Measurements from ENCODE around the gene GOLGA6L2. TPM values are rescaled to one million over a fixed set of nuclear protein-coding genes. Genes with fewer than 3 reads are reported as not detected.
A peak's percentile ranks its signal among the peaks of the same experiment; 100 is the strongest.

GOLGA6L2 gene
- polyA plus RNA-seq, 1 of the 3 experiments (the other 2 are of a cell fraction) = not detected

DNA sequence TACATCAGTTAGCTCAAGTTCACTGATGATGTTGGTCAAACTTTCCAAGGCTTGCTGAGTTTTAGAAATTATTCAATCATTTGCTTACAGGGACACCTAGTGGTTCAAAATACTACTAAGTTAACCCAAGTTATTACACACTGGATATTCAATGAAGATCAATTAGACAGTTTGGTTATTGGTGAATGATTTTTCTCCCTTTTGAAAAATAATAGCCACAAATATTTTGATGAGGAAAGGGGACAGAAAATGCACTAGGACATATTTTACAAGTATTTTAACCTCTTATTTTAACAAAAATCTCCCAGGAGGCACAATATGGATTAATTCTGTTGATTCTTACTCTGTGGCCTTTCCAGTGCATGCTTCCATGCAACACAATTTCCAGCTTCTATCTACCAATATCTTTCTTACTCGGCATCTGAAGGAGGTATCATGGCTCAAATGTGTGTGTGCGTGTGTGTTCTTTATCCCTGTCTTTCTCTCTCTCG lies 20.1 kb upstream of the GOLGA6L2 start:
- H3K4me2 ChIP-seq = no peak overlapping the region
- H3K79me2 ChIP-seq (ENCODE audit: insufficient read depth) = no peaks in the 10 kb centered on the region
- no peaks in the 10 kb centered on the region for H3K36me3 ChIP-seq (replicated peaks in 1 of 2; ENCODE audit: control insufficient read depth in 1 of 2, insufficient read depth in 2 of 2, low read length in 1 of 2)
- ChIA-PET CTCF (interaction anchor here (0.6 to 1.5 kb wide), 3 partner anchors 10 to 431 kb away, joined by 5 to 7 read pairs (median 5); no protein-coding TSS in a partner anchor), POLR2A (no interaction called here)
- no peaks in the 10 kb centered on the region for H4K20me1 ChIP-seq (ENCODE audit: insufficient read depth)
- peak; percentile 28 for DNase-seq
- H3K4me1 ChIP-seq (ENCODE audit: control insufficient read depth in 1 of 2, insufficient read depth in 2 of 2, low read depth in 1 of 2, low read length in 1 of 2) = no peaks in the 10 kb centered on the region
- H3K9ac ChIP-seq = no peak overlapping the region
- H3F3A ChIP-seq (replicated peaks; ENCODE audit: insufficient read depth) = no peaks in the 10 kb centered on the region
- H3K27ac ChIP-seq (ENCODE audit: low read depth in 2 of 2, low read length in 1 of 2) = no peak overlapping the region
- no peak overlapping the region for H2AFZ ChIP-seq (ENCODE audit: low read depth)
- H3K9me2 ChIP-seq = no peaks in the 10 kb centered on the region
- peak; percentile 32 for TF ChIP-seq SMC3 (IDR thresholded peaks at IDR 0.05; ENCODE audit: low read depth, low read length)
- TF ChIP-seq, protein P1, sequence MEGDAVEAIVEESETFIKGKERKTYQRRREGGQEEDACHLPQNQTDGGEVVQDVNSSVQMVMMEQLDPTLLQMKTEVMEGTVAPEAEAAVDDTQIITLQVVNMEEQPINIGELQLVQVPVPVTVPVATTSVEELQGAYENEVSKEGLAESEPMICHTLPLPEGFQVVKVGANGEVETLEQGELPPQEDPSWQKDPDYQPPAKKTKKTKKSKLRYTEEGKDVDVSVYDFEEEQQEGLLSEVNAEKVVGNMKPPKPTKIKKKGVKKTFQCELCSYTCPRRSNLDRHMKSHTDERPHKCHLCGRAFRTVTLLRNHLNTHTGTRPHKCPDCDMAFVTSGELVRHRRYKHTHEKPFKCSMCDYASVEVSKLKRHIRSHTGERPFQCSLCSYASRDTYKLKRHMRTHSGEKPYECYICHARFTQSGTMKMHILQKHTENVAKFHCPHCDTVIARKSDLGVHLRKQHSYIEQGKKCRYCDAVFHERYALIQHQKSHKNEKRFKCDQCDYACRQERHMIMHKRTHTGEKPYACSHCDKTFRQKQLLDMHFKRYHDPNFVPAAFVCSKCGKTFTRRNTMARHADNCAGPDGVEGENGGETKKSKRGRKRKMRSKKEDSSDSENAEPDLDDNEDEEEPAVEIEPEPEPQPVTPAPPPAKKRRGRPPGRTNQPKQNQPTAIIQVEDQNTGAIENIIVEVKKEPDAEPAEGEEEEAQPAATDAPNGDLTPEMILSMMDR (IDR thresholded peaks at IDR 0.05) = peak; percentile 71
- peak; percentile 69 for TF ChIP-seq RAD21 (IDR thresholded peaks at IDR 0.05; ENCODE audit: low read length)
- no peak for TF ChIP-seq YY1 (IDR thresholded peaks at IDR 0.05; ENCODE audit: low read depth)
- H3K4me3 ChIP-seq (ENCODE audit: low read depth in 2 of 2, low read length in 1 of 2) = no peak overlapping the region; a peak in 1 of 4 replicates
- H3K9me3 ChIP-seq = no peaks in the 10 kb centered on the region
- WGBS (ENCODE audit: low lambda C conversion rate) = 14% methylated on average over 3 of the region's 3 CpGs
- peaks cover 18% of the 10 kb centered on the region for H3K27me3 ChIP-seq (ENCODE audit: insufficient read depth)

DNA sequence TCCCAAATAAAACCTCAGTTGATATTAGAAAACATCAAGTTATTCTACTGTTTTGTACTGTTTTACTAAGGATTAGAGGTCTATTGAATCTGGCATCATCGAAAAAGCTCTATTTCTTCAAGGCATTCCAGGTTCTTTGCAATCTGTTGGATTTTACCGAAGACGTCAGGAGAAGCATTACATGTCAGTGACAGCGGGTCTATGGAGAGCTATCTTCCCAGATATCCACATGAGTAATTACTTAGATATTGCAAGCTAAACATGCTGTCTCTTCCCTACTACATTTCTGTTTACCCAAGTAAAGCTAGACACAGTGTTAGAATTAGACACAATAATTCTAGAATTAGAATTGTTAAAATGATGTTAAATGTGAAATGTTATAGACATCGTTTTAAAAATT lies 10.8 kb upstream of the GOLGA6L2 start:
- Histone ChIP-seq H3K79me2 (ENCODE audit: insufficient read depth) (no peaks in the 10 kb centered on the region), H3K9me3 (no peaks in the 10 kb centered on the region), H3K27me3 (ENCODE audit: insufficient read depth) (peaks cover 40% of the 10 kb centered on the region), H3K9ac (no peak overlapping the region), H3K27ac (ENCODE audit: low read depth in 2 of 2, low read length in 1 of 2) (no peak overlapping the region), H3K36me3 (replicated peaks in 1 of 2; ENCODE audit: control insufficient read depth in 1 of 2, insufficient read depth in 2 of 2, low read length in 1 of 2) (no peaks in the 10 kb centered on the region), H3K4me2 (no peak overlapping the region), H4K20me1 (ENCODE audit: insufficient read depth) (no peaks in the 10 kb centered on the region), H3K4me3 (ENCODE audit: low read depth in 2 of 2, low read length in 1 of 2) (no peak overlapping the region), H3F3A (replicated peaks; ENCODE audit: insufficient read depth) (no peaks in the 10 kb centered on the region), H3K4me1 (ENCODE audit: control insufficient read depth in 1 of 2, insufficient read depth in 2 of 2, low read depth in 1 of 2, low read length in 1 of 2) (no peaks in the 10 kb centered on the region), H2AFZ (ENCODE audit: low read depth) (no peak overlapping the region), H3K9me2 (no peaks in the 10 kb centered on the region)
- POLR2A ChIA-PET = no interaction called here
- TF ChIP-seq TEAD4 (IDR thresholded peaks at IDR 0.05; ENCODE audit: borderline replicate concordance, insufficient read depth) = no peak
- TF ChIP-seq, protein P2, sequence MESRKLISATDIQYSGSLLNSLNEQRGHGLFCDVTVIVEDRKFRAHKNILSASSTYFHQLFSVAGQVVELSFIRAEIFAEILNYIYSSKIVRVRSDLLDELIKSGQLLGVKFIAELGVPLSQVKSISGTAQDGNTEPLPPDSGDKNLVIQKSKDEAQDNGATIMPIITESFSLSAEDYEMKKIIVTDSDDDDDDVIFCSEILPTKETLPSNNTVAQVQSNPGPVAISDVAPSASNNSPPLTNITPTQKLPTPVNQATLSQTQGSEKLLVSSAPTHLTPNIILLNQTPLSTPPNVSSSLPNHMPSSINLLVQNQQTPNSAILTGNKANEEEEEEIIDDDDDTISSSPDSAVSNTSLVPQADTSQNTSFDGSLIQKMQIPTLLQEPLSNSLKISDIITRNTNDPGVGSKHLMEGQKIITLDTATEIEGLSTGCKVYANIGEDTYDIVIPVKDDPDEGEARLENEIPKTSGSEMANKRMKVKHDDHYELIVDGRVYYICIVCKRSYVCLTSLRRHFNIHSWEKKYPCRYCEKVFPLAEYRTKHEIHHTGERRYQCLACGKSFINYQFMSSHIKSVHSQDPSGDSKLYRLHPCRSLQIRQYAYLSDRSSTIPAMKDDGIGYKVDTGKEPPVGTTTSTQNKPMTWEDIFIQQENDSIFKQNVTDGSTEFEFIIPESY (IDR thresholded peaks at IDR 0.05; ENCODE audit: borderline replicate concordance, low read depth) = no peak
- no peak for TF ChIP-seq POLR2AphosphoS5 (IDR thresholded peaks at IDR 0.05; ENCODE audit: low read depth, low read length)
- no peak for TF ChIP-seq MXI1 (IDR thresholded peaks at IDR 0.05; ENCODE audit: low read depth, low read length)
- no peak for TF ChIP-seq ELF1 (IDR thresholded peaks at IDR 0.05)
- no peak for TF ChIP-seq TAF1 (IDR thresholded peaks at IDR 0.05; ENCODE audit: borderline replicate concordance, low read depth, low read length)
- no peak for TF ChIP-seq RXRA (IDR thresholded peaks at IDR 0.05; ENCODE audit: borderline replicate concordance, low read depth)
- no peak for DNase-seq
- 2% methylated on average over 5 of the region's 5 CpGs for WGBS (ENCODE audit: low lambda C conversion rate)
- CTCF ChIA-PET = no interaction called here
